GM21529 (cell line): Measurements from ENCODE around the gene C10orf88.
"Not testable (repeated sequence)": the region's sequence is repeated elsewhere in the genome, so short reads cannot be mapped to it uniquely, and the experiment has no call there.

Source experiments
- ATAC-seq: cut with Tn5 transposase; IDR thresholded peaks from one replicate; pipeline ENCODE4 v1.9.1; 2021; ENCODE audit not compliant: unreplicated experiment

The C10orf88 gene

GRCh38 chr10:122962405-122962804 lies 8.4 kb upstream of the C10orf88 start:
- ATAC-seq: no peak

GRCh38 chr10:122957474-122957873 lies 3.4 kb upstream of the C10orf88 start:
- no peak for ATAC-seq

GRCh38 chr10:122955892-122956291 lies 1.9 kb upstream of the C10orf88 start:
- no peak for ATAC-seq

- no peak for ATAC-seq
Observed at GRCh38 chr10:122954731-122955050, 664 bp upstream of the C10orf88 start.

- ATAC-seq: no peak
Observed at GRCh38 chr10:122949296-122949695, 4.7 kb downstream of the C10orf88 start.

- ATAC-seq: no peak
Observed at GRCh38 chr10:122939856-122940543, 14.0 kb downstream of the C10orf88 start.

GRCh38 chr10:122939133-122939855 lies 14.7 kb downstream of the C10orf88 start:
- ATAC-seq: no peak

- ATAC-seq: no peak
Observed at GRCh38 chr10:122931088-122931906, 22.7 kb downstream of the C10orf88 start.

GRCh38 chr10:122930140-122930539 lies 23.9 kb downstream of the C10orf88 start:
- no peak for ATAC-seq

- no peak for ATAC-seq
Observed at GRCh38 chr10:122915700-122916099, 38.3 kb downstream of the C10orf88 start.

- ATAC-seq: no peak
Observed at GRCh38 chr10:122911889-122912484, 42.0 kb downstream of the C10orf88 start.

- no peak for ATAC-seq
Observed at GRCh38 chr10:122910310-122910709, 43.7 kb downstream of the C10orf88 start, which contains the start of gene FAM24A. TSS of gene FAM24A (plus strand) at chr10:122910610. CDS start at chr10:122911635, 1,025 bp downstream.

- ATAC-seq: not testable (repeated sequence)
Observed at GRCh38 chr10:122903861-122904260, 50.2 kb downstream of the C10orf88 start.

GRCh38 chr10:122894261-122894944 lies 59.6 kb downstream of the C10orf88 start:
- ATAC-seq: no peak

GRCh38 chr10:122884166-122884565 lies 69.9 kb downstream of the C10orf88 start:
- no peak for ATAC-seq

- ATAC-seq: no peak
Observed at GRCh38 chr10:122882766-122883165, 71.3 kb downstream of the C10orf88 start.
